HUES6 (cell line): ENCODE data around the gene SMARCD1.
A peak's percentile ranks its signal among the peaks of the same experiment; 100 is the strongest.

Experiments used
- H3K27ac ChIP-seq: 2 replicates; pipeline ENCODE4 v1.7.0; 2013; ENCODE audit warnings: low read depth, mild to moderate bottlenecking, low read length, inconsistent platforms
- H3K27me3 ChIP-seq: 2 replicates; pipeline ENCODE4 v1.6.1; 2013; ENCODE audit warnings: low read length; ENCODE audit not compliant: control insufficient read depth, insufficient read depth
- H3K36me3 ChIP-seq: 2 replicates; pipeline ENCODE4 v1.6.1; 2013; ENCODE audit warnings: low read length; ENCODE audit not compliant: control insufficient read depth, insufficient read depth
- H3K4me1 ChIP-seq: 2 replicates; pipeline ENCODE4 v1.6.1; 2013; ENCODE audit warnings: low read length; ENCODE audit not compliant: control insufficient read depth, insufficient read depth
- H3K4me3 ChIP-seq: 2 replicates; pipeline ENCODE4 v1.5.1; 2013; ENCODE audit warnings: low read depth, low read length
- H3K9ac ChIP-seq: one replicate; pipeline ENCODE4 v1.6.1; 2013; ENCODE audit warnings: mild to moderate bottlenecking, low read length
- H3K9me3 ChIP-seq: 2 replicates; pipeline ENCODE4 v1.6.1; 2013; ENCODE audit warnings: low read depth, low read length; ENCODE audit not compliant: control insufficient read depth, insufficient read depth

The SMARCD1 gene

DNA sequence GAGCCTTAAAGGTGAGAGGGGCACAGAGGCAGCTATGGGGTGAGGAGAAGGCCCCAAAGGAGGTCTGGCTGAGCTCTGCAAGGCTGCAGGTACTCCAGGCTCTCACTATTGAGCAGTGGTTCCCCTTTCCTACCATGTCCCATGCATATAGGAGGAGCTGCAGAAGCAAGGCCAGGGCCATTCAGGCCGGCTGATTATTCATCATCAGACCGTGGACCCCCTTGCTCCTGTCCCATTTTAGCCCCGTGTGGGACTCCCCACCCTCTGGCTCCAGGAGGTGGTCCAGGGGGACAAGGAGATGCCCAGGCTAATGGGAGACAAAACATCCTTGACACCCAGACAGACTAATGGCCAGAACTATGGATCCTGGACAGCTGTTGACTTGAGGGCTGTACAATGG, 21.8 kb downstream of the SMARCD1 start:
- H3K27me3 ChIP-seq, result no peaks in the 10 kb centered on the region
- no peak overlapping the region for H3K4me3 ChIP-seq
- no peak overlapping the region for H3K27ac ChIP-seq
- no peak overlapping the region for H3K9ac ChIP-seq
- peaks cover 5% of the 10 kb centered on the region; the same call in 1 of the 2 replicates for H3K36me3 ChIP-seq
- peaks cover 18% of the 10 kb centered on the region for H3K4me1 ChIP-seq
- H3K9me3 ChIP-seq, result no peaks in the 10 kb centered on the region

GRCh38 chr12:50107416-50108268, 22.5 kb downstream of the SMARCD1 start:
- no peak overlapping the region for H3K4me3 ChIP-seq
- H3K4me1 ChIP-seq, result peaks cover 18% of the 10 kb centered on the region
- no peaks in the 10 kb centered on the region for H3K36me3 ChIP-seq
- no peak overlapping the region for H3K27ac ChIP-seq
- H3K27me3 ChIP-seq, result no peaks in the 10 kb centered on the region
- no peaks in the 10 kb centered on the region for H3K9me3 ChIP-seq
- H3K9ac ChIP-seq, result no peak overlapping the region

- Histone ChIP-seq H3K4me1 (peaks cover 18% of the 10 kb centered on the region), H3K36me3 (no peaks in the 10 kb centered on the region), H3K27me3 (no peaks in the 10 kb centered on the region), H3K9me3 (no peaks in the 10 kb centered on the region), H3K4me3 (no peak overlapping the region), H3K9ac (no peak overlapping the region), H3K27ac (no peak overlapping the region)
These were observed 24.2 kb downstream of the SMARCD1 start for GRCh38 chr12:50109319-50109718.

- H3K4me3 ChIP-seq, result no peak overlapping the region
These were observed 25.1 kb downstream of the SMARCD1 start for GRCh38 chr12:50110127-50110761.

GRCh38 chr12:50110762-50111351, 25.7 kb downstream of the SMARCD1 start:
- Histone ChIP-seq H3K4me3 (peak overlapping the region; percentile 49; the same call in 1 of the 2 replicates), H3K36me3 (no peaks in the 10 kb centered on the region), H3K4me1 (peaks cover 18% of the 10 kb centered on the region), H3K27me3 (no peaks in the 10 kb centered on the region), H3K9me3 (no peaks in the 10 kb centered on the region), H3K27ac (no peak overlapping the region), H3K9ac (no peak overlapping the region)

More at GRCh38 chr12:50110127-50110761, 25.1 kb downstream of the SMARCD1 start:
- H3K36me3 ChIP-seq, result no peaks in the 10 kb centered on the region
- peaks cover 18% of the 10 kb centered on the region for H3K4me1 ChIP-seq
- H3K27me3 ChIP-seq, result no peaks in the 10 kb centered on the region
- H3K9ac ChIP-seq, result peak overlapping the region; percentile 8
- no peak overlapping the region for H3K27ac ChIP-seq
- no peaks in the 10 kb centered on the region for H3K9me3 ChIP-seq

DNA sequence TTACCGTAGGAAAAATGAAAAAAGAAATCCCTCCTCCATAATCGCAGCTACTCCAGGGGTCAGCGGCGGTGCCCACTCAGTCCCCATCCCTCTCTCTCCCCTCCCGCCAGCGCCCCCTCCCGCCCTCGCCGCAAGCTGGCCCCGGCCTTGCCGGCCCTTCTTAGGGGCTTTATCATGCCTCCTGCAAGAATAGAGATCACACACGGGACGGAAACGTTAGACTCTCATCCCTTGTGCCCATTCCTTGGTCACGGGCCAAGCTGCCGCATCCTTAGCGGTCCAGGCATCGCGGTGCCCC, 26.2 kb downstream of the SMARCD1 start:
- Histone ChIP-seq H3K4me1 (peaks cover 18% of the 10 kb centered on the region), H3K27ac (no peak overlapping the region), H3K4me3 (peak overlapping the region; percentile 49), H3K36me3 (no peaks in the 10 kb centered on the region), H3K9me3 (no peaks in the 10 kb centered on the region), H3K9ac (no peak overlapping the region), H3K27me3 (no peaks in the 10 kb centered on the region)

DNA sequence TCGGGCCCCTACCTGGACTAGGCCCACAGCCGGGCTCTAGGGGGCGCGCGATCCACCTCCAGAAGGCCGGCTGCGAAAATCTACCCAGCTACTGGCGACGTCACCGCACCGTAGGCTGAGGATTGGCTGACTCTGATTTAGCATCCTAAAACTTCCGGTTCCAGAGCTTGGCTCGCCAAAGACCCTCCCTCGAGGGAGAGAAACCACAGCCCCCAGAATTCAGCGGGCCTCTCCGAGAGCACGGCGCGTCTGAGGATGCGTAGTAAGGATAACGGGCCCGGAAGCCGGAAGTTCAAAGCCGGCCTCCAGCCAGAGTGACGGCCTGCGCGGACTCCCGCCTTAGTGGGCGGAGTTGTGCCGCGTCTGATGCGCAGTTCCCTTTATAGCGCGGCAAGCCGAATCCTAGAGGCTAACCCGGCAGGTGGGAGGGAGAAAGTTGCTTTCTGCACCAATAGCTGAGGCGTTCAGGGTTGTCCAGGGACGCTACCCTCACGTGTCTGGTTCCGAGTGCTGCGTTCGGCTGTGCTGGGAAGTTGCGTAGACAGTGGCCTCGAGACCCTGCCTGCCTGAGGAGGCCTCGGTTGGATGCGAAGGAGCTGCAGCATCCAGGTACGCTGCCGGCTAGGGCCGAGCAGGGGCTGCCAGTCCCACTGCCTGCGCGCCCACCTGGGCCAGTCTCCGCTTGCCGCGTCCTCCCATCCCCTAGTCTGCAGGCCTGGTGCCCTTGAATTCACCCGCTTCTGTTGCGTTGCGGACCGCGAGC, 26.7 kb downstream of the SMARCD1 start, which contains the start of gene COX14:
COX14 (plus strand) TSS at position 544 of the 763 bp plus-strand sequence. CDS start 7,808 bp downstream, outside the sequence.
- peak within 1 kb of the TSS; percentile 86 for H3K4me3 ChIP-seq

DNA sequence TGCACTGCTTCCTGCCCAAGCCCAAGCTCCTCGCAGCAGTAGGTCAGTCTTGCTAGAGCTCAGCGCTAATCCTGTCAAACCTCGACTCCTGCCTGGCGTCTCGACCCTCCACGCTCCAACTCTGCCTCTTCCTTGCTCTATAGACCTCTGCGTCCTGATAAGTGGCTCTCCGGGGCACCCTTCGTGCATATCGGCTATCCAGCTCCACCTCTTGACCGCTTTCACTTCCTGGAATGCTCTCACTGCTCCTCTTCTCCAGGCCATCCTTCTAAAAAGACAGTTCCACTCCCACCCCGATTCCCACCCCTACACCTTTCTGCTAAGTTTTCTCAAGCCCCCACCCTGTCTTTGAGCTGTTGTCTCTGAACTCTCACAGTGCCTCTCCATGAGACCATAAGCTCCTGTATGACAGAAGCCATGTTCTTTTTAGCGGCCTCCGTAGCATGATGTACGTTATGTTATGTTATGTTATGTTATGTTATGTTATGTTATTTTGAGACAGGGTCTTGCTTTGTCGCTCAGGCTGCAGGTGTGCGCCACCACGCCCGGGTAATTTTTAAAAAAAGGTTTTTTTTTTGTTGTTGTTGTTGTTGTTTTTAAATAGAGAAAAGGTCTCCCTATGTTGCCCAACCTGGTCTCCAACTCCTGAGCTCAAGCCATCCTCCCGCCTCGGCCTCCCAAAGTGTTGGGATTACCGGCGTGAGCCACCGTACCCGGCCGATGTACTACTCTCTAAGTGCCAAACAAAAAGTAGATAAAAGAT, 27.5 kb downstream of the SMARCD1 start:
- H3K4me1 ChIP-seq, result peaks cover 18% of the 10 kb centered on the region
- H3K27me3 ChIP-seq, result no peaks in the 10 kb centered on the region
- no peaks in the 10 kb centered on the region for H3K9me3 ChIP-seq
- peaks cover 3% of the 10 kb centered on the region; the same call in 1 of the 2 replicates for H3K36me3 ChIP-seq
- H3K27ac ChIP-seq, result peak overlapping the region; percentile 8; the same call in 1 of the 2 replicates
- peak overlapping the region; percentile 86 for H3K4me3 ChIP-seq
- peak overlapping the region; percentile 84 for H3K9ac ChIP-seq

More for the DNA sequence above, 26.7 kb downstream of the SMARCD1 start, which contains the start of gene COX14:
- Histone ChIP-seq H3K4me1 (peaks cover 18% of the 10 kb centered on the region), H3K27me3 (no peaks in the 10 kb centered on the region), H3K36me3 (peaks cover 3% of the 10 kb centered on the region; the same call in 1 of the 2 replicates), H3K9me3 (no peaks in the 10 kb centered on the region), H3K27ac (peak within 1 kb of the TSS; percentile 8; the same call in 1 of the 2 replicates), H3K9ac (peak within 1 kb of the TSS; percentile 84)

DNA sequence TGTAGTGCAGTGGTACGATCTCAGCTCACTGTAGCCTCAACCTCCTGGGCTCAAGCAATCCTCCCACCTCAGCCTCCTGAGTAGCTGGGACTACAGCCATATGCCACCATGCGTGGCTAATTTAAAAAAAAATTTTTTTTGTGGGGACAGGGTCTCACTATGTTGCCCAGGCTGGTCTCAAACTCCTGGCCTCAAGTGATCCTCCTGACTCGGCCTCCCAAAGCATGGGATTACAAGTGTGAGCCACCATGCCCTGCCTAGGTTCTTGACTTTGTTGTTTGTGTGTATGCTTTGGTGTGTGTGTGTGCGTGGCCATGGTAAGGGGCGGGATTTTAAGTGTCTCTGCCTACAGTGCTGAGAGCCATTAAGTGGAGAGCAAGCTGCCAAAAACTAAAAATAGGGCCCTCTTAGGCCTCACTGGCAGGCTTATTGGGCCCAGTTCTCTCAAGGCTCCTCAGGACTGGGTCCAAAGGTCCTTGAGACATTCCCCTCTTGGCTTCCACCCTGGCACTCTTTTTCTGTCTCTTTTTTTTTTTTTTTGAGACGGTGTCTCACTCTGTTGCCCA, 32.0 kb downstream of the SMARCD1 start:
- peaks cover 22% of the 10 kb centered on the region for H3K36me3 ChIP-seq
- no peak overlapping the region for H3K27ac ChIP-seq
- H3K9me3 ChIP-seq, result no peaks in the 10 kb centered on the region
- no peaks in the 10 kb centered on the region for H3K4me1 ChIP-seq
- no peaks in the 10 kb centered on the region for H3K27me3 ChIP-seq
- H3K4me3 ChIP-seq, result no peak overlapping the region
- no peak overlapping the region for H3K9ac ChIP-seq

- Histone ChIP-seq H3K9me3 (no peaks in the 10 kb centered on the region), H3K4me3 (no peak overlapping the region), H3K36me3 (peaks cover 28% of the 10 kb centered on the region), H3K9ac (no peak overlapping the region), H3K4me1 (no peaks in the 10 kb centered on the region), H3K27ac (no peak overlapping the region), H3K27me3 (no peaks in the 10 kb centered on the region)
These were observed 34.2 kb downstream of the SMARCD1 start for GRCh38 chr12:50119387-50119786.
